ENCODE results near the gene TNIP1.

DNA sequence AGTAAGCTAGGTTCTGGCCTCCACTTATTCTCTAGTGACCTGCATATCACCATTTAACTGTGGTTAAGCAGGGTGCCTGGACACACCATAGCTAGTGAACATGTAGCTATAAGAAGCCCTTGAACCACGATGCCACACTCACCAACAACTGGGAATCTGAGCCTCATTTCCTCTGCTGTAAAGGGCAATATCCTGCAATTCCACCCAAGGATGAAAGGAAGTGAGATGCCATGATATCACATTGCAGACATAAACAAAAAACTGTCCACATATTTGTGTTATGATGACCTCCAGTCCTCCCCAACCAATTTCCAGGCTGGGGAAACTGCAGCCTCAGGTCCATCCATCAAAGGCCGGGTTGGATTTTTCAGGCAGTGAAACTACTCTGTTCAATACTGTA is 10.4 kb downstream of the TNIP1 start:
- TF ChIP-seq, protein P1, sequence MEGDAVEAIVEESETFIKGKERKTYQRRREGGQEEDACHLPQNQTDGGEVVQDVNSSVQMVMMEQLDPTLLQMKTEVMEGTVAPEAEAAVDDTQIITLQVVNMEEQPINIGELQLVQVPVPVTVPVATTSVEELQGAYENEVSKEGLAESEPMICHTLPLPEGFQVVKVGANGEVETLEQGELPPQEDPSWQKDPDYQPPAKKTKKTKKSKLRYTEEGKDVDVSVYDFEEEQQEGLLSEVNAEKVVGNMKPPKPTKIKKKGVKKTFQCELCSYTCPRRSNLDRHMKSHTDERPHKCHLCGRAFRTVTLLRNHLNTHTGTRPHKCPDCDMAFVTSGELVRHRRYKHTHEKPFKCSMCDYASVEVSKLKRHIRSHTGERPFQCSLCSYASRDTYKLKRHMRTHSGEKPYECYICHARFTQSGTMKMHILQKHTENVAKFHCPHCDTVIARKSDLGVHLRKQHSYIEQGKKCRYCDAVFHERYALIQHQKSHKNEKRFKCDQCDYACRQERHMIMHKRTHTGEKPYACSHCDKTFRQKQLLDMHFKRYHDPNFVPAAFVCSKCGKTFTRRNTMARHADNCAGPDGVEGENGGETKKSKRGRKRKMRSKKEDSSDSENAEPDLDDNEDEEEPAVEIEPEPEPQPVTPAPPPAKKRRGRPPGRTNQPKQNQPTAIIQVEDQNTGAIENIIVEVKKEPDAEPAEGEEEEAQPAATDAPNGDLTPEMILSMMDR (IDR thresholded peaks at IDR 0.05 in 4 of 5, conservative IDR thresholded peaks at IDR 0.05 in 1 of 5), result no peak
- no peak for TF ChIP-seq POLR2A (IDR thresholded peaks at IDR 0.05)

Data from gastrocnemius medialis (tissue), 4 donors.